Calu3 (cell line): Measurements from ENCODE around the gene P2RY4. TPM values are rescaled to one million over a fixed set of nuclear protein-coding genes. Genes with fewer than 3 reads are reported as not detected.
"Not testable (repeated sequence)": the region's sequence is repeated elsewhere in the genome, so short reads cannot be mapped to it uniquely, and the experiment has no call there.

ENCODE experiments used
- BruUV-seq: library from RNA; stranded (reverse); fragments of 400-500 nt; replicated peaks from 2 replicates; lab custom pipeline; 2021; lab: Mats Ljungman, UMichigan
- CTCF ChIA-PET: fragments of 300-600 bp; sonication (Branson Sonifier 250); formaldehyde crosslinking; loops from one replicate; lab custom pipeline; 2022; ENCODE audit warnings: antibody characterized with exemption; lab: Charles Lee
- DNase-seq: peaks from one replicate; pipeline ENCODE4 v3.0.0; 2022
- H3K27ac Mint-ChIP-seq: one replicate; pipeline ENCODE4 v1.8.0; 2022; ENCODE audit warnings: mixed read lengths; ENCODE audit not compliant: unreplicated experiment
- H3K27me3 Mint-ChIP-seq: one replicate; pipeline ENCODE4 v1.8.0; 2022; ENCODE audit warnings: mixed read lengths; ENCODE audit not compliant: unreplicated experiment
- H3K36me3 Mint-ChIP-seq: one replicate; pipeline ENCODE4 v1.8.0; 2022; ENCODE audit warnings: mild to moderate bottlenecking, moderate library complexity, mixed read lengths; ENCODE audit not compliant: insufficient read depth, unreplicated experiment
- H3K4me1 Mint-ChIP-seq: one replicate; pipeline ENCODE4 v1.8.0; 2022; ENCODE audit warnings: mild to moderate bottlenecking, low read depth, mixed read lengths; ENCODE audit not compliant: unreplicated experiment
- H3K4me3 Mint-ChIP-seq: one replicate; pipeline ENCODE4 v1.8.0; 2022; ENCODE audit warnings: mild to moderate bottlenecking, low read depth, moderate library complexity, mixed read lengths; ENCODE audit not compliant: unreplicated experiment
- H3K9me3 Mint-ChIP-seq: one replicate; pipeline ENCODE4 v1.8.0; 2022; ENCODE audit warnings: low read depth, mixed read lengths; ENCODE audit not compliant: unreplicated experiment
- CTCF ChIP-seq: fragments of 200-600 bp; IDR thresholded peaks from one replicate; pipeline ENCODE4 v1.8.0; 2022; ENCODE audit warnings: antibody characterized with exemption; ENCODE audit not compliant: unreplicated experiment
- intact Hi-C: fragments of 100-400 bp; cut with micrococcal nuclease; formaldehyde crosslinking; loops from one replicate; pipeline ENCODE4 v1.10.0; 2022; ENCODE audit not compliant: unreplicated experiment
- total RNA-seq: library from RNA; stranded (reverse); gene quantifications from 2 replicates; pipeline ENCODE4 v1.2.3, GENCODE V29; 2022

P2RY4 gene
- total RNA-seq, 1 experiment from 2014 or later, result not detected

- Mint-ChIP-seq H3K27ac (no peak overlapping the region), H3K36me3 (no peaks in the 10 kb centered on the region), H3K9me3 (peaks cover 2% of the 10 kb centered on the region), H3K4me3 (no peak overlapping the region), H3K4me1 (peaks cover 44% of the 10 kb centered on the region), H3K27me3 (no peaks in the 10 kb centered on the region)
- no peak for DNase-seq
- TF ChIP-seq CTCF, result no peak
- intact Hi-C loops, result no loop called here
- BruUV-seq, result no TSS peak
- CTCF ChIA-PET, result no interaction called here
Observed at GRCh38 chrX:70253377-70254062, 6.5 kb downstream of the P2RY4 start.

DNA sequence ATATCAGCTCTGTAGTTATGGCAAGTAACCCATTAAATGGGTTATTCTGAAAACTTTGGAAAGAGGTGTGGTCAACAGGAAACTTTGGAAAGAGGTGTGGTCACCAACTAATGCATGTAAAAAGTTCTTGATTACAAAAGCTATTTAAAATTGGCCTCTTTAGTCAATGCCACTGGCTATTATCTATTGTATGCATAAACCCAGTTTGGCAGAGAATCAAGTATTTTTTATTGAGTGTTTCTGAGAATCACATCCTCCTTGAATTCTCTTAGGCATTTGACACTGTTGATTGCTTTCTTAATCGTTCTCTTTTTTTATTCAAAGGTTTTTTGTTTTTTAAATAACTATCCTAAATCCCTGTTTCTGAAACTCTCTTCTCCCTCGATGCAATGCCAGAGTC, 7.5 kb downstream of the P2RY4 start:
- no TSS peak for BruUV-seq
- Mint-ChIP-seq H3K36me3 (no peaks in the 10 kb centered on the region), H3K9me3 (peaks cover 2% of the 10 kb centered on the region), H3K27ac (no peak overlapping the region), H3K4me3 (no peak overlapping the region), H3K27me3 (no peaks in the 10 kb centered on the region), H3K4me1 (peaks cover 44% of the 10 kb centered on the region)
- no peak for DNase-seq
- CTCF ChIA-PET, result no interaction called here
- no peak for TF ChIP-seq CTCF
- intact Hi-C loops, result no loop called here

GRCh38 chrX:70247252-70247651, 12.8 kb downstream of the P2RY4 start:
- no peak for TF ChIP-seq CTCF
- DNase-seq, result no peak
- Mint-ChIP-seq H3K9me3 (no peaks in the 10 kb centered on the region), H3K4me3 (no peak overlapping the region), H3K36me3 (no peaks in the 10 kb centered on the region), H3K27me3 (no peaks in the 10 kb centered on the region), H3K4me1 (no peaks in the 10 kb centered on the region), H3K27ac (no peak overlapping the region)
- no TSS peak for BruUV-seq
- intact Hi-C loops, result no loop called here
- CTCF ChIA-PET, result no interaction called here

DNA sequence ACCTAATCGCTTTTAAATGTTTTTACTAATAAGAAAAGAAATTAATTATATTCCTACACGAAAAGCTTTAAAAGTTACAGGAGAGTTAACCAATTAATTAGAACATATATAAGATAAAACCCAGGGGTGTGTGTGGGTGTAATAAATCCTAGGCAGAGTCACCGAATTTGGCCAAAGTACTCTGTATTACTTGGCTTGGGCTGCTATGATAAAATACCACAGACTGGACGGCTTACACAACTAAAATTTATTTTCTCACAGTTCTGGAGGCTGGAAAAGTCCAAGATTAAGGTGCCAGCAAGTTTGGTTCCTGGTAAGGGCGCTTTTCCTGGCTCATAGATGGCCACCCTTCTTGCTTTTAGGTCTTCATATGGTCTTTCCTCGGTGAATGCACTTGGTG, 15.1 kb downstream of the P2RY4 start:
- no peak for DNase-seq
- no peak for TF ChIP-seq CTCF
- intact Hi-C loops, result no loop called here
- H3K27ac Mint-ChIP-seq, result no peak overlapping the region
- H3K9me3 Mint-ChIP-seq, result no peaks in the 10 kb centered on the region
- CTCF ChIA-PET, result interaction anchor here (0.6 kb wide), 1 partner anchor 1350 kb away, joined by 7 read pairs; no protein-coding TSS in a partner anchor
- no peaks in the 10 kb centered on the region for H3K27me3 Mint-ChIP-seq
- H3K4me3 Mint-ChIP-seq, result no peak overlapping the region
- no peaks in the 10 kb centered on the region for H3K4me1 Mint-ChIP-seq
- H3K36me3 Mint-ChIP-seq, result no peaks in the 10 kb centered on the region
- BruUV-seq, result no TSS peak

DNA sequence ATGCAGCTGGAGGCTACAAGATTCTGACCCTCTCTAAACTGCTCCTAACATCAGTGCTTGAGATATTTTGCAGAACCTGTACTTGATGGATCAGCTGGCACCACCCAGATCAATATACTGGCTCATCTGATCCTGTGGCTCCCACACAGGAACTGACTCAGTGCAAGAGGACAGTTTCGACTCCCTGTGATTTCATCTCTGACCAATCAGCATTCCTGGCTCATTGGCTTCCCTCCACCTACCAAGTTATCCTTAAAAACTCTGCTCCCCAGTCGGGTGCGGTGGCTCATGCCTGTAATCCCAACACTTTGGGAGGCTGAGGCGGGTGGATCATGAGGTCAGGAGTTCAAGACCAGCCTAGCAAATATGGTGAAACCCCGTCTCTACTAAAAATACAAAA, 16.4 kb downstream of the P2RY4 start:
- not testable (repeated sequence) for BruUV-seq

More for the DNA sequence above, 16.4 kb downstream of the P2RY4 start:
- H3K27ac Mint-ChIP-seq, H3K9me3 Mint-ChIP-seq, H3K4me3 Mint-ChIP-seq, H3K27me3 Mint-ChIP-seq, H3K36me3 Mint-ChIP-seq, CTCF ChIA-PET, intact Hi-C loops, H3K4me1 Mint-ChIP-seq: not testable (repeated sequence)
- DNase-seq, result peak; percentile 3
